T-helper 2 cell treated with Interferon-gamma antibody and Interleukin-4, amounts not matched to agents 5 μg/mL and 100 μg/mL, for 36 hours (primary cell): Measurements from ENCODE around the gene ADA.

ENCODE experiments used
- DNase-seq: peaks from one replicate; pipeline ENCODE4 v3.0.0; 2021; ENCODE audit warnings: low spot score
- H3K27ac Mint-ChIP-seq: one replicate; pipeline ENCODE4 v1.8.0; 2021; ENCODE audit warnings: mild to moderate bottlenecking, mixed read lengths
- H3K27me3 Mint-ChIP-seq: one replicate; pipeline ENCODE4 v1.8.0; 2021; ENCODE audit warnings: low read depth, mixed read lengths
- H3K36me3 Mint-ChIP-seq: one replicate; pipeline ENCODE4 v1.8.0; 2021; ENCODE audit warnings: low read depth, mixed read lengths
- H3K4me1 Mint-ChIP-seq: one replicate; pipeline ENCODE4 v1.8.0; 2021; ENCODE audit warnings: low read depth, mixed read lengths
- H3K4me3 Mint-ChIP-seq: one replicate; pipeline ENCODE4 v1.8.0; 2022; ENCODE audit warnings: mild to moderate bottlenecking, moderate library complexity, mixed read lengths
- H3K9me3 Mint-ChIP-seq: one replicate; pipeline ENCODE4 v1.8.0; 2021; ENCODE audit warnings: mixed read lengths

Gene ADA

DNA sequence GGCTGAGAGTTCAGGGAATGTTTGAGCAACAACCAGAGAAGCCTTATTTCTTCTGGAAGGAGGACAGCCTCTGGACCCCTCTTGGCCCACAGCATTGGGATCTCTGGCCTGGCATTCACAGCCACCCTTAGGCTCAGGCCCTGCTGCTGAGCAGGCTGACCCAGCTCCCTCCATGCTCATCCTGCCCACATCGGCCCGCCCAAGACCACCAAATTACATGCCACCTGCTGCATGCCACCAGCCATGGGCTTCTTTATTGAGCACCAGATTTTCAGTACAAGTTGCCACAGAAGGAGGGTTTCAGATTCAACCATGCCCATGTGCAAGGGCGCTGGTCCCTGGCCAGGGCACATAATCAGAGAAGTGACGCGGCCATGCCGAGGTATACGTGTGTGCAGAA lies 32.2 kb downstream of the ADA start:
- Mint-ChIP-seq H3K9me3 (no peaks in the 10 kb centered on the region), H3K27ac (no peak overlapping the region), H3K4me3 (no peak overlapping the region)

DNA sequence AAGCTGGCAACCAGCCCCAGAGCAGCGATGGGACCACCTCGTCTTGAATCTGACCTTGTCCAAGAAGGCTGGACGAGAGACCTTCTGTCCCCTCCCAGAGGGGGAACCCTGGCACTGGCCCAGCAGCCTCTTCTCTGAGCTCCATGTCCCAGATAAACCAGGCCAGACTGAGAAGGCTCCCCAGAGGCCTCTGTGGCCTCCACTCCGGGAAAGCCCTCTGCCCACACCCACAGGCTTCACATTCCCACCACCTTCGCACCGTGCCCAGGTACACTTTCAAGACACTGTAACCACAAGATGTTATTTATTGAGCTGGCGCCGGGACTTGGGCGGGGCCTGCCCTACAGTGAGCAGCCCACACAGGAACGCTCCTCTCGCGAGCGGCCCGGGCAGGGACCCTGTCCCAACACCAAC lies 33.2 kb downstream of the ADA start:
- peaks cover 24% of the 10 kb centered on the region for H3K4me1 Mint-ChIP-seq
- no peak for DNase-seq
- H3K9me3 Mint-ChIP-seq = no peaks in the 10 kb centered on the region
- no peaks in the 10 kb centered on the region for H3K27me3 Mint-ChIP-seq
- H3K4me3 Mint-ChIP-seq = no peak overlapping the region
- H3K36me3 Mint-ChIP-seq = peaks cover 71% of the 10 kb centered on the region
- H3K27ac Mint-ChIP-seq = peak overlapping the region; percentile 45

More for the DNA sequence above, 32.2 kb downstream of the ADA start:
- Mint-ChIP-seq H3K36me3 (peaks cover 74% of the 10 kb centered on the region), H3K4me1 (peaks cover 24% of the 10 kb centered on the region), H3K27me3 (no peaks in the 10 kb centered on the region)
- no peak for DNase-seq

DNA sequence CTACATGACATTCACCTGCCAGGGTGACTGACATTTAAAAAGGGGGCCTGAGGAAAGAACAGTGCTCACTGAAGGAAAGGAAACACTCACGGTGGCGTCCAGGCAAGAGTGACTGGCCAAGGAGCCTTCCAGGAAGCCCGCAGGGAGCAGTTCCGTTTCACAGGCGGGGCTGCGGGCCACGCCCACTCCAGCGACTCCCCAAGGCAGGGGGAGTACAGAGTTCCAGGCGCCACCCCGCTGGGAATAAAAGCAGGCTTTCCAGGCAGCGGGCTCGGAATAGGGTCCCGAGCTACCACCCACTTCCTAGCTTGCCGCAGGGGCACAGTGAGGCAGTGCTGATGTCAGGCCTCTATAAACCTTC lies 34.9 kb downstream of the ADA start:
- H3K9me3 Mint-ChIP-seq = no peaks in the 10 kb centered on the region
- no peak for DNase-seq
- no peak overlapping the region for H3K4me3 Mint-ChIP-seq
- peaks cover 27% of the 10 kb centered on the region for H3K4me1 Mint-ChIP-seq
- H3K27me3 Mint-ChIP-seq = no peaks in the 10 kb centered on the region
- peaks cover 54% of the 10 kb centered on the region for H3K36me3 Mint-ChIP-seq
- peak overlapping the region; percentile 77 for H3K27ac Mint-ChIP-seq

DNA sequence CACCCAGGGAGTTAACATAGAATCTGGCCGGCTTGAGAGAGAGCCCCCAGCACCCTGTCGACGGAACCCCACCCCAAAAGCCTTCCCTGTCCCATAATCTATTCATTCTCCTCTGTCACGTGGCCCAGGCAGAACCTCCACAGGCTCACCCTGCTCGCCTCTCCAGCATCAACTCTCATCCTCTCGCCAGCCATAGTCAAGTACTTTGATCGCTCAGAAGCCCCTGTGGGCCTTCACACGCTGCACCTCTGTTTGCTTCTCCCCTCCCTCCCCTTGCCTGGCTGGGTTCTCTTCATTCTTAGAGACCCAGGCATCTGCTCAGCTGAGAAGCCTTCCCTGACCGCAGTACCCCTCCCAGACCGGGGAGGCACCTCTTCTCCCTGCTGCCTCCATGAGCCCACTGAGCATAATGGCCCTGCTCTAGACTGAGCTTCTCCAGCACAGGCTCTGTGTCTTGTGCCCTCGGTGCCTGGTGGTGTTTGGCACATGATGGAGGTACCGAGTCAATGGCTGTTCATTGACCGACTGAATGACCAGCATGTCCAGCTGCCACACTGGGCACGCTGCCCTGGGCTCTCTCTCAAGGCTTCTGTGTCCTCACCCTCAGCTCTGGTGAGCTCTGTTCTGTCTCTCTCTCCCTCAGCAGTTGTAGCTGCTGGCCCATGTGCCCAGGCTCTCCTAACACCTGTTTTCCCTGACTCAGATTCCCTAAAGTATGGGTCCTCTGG lies 35.5 kb downstream of the ADA start:
- H3K27me3 Mint-ChIP-seq = no peaks in the 10 kb centered on the region
- DNase-seq = no peak
- no peak overlapping the region for H3K4me3 Mint-ChIP-seq
- peak overlapping the region; percentile 77 for H3K27ac Mint-ChIP-seq
- H3K4me1 Mint-ChIP-seq = peaks cover 28% of the 10 kb centered on the region
- H3K9me3 Mint-ChIP-seq = no peaks in the 10 kb centered on the region
- peaks cover 50% of the 10 kb centered on the region for H3K36me3 Mint-ChIP-seq

DNA sequence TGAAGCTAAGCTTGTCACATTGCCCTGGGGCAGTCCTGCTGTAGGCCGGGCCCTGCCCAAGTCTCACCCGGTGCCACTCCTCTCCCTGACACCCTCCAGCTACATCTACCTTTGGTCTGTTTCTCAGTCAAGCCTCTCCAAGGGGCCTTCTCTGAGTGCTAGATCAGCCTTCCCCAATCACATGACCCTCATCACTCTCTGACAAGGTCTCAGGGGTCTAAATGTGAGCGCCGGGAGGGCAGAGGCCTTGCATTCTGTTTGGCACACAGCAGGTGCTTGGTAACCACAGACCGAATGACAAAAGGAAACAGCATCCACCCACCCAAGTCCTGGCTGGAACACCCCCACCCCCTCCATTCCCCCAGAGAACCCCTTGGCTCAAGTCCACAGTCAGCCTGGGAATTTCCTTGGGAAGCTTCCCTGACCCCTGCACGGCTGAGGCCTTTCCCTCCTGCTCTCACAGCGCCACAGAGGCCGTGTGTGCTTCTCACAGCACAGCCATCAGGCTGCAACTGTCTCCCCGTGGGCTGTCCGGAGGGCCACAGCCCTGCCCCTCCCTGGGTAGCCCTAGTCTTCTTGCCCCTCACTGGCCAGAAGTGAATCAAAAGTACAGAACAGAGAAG lies 36.2 kb downstream of the ADA start:
- H3K4me1 Mint-ChIP-seq = peaks cover 34% of the 10 kb centered on the region
- no peak for DNase-seq
- H3K9me3 Mint-ChIP-seq = no peaks in the 10 kb centered on the region
- peaks cover 42% of the 10 kb centered on the region for H3K36me3 Mint-ChIP-seq
- H3K4me3 Mint-ChIP-seq = no peak overlapping the region
- H3K27ac Mint-ChIP-seq = peak overlapping the region; percentile 68
- no peaks in the 10 kb centered on the region for H3K27me3 Mint-ChIP-seq

DNA sequence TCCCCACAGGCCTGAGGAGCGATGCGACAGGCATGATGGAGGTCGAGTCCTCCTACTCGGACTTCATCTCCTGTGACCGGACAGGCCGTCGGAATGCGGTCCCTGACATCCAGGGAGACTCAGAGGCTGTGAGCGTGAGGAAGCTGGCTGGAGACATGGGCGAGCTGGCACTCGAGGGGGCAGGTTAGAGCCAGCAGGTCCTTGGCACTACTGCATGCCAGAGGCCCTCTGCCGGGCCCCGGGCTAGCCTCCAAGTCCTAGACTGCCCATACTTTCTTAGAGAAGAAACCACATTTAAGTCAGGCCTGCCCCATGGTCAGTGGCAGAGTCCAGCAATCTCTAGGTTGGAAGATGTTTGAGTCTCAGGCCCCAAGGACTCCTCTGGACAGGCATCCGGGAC lies 37.0 kb downstream of the ADA start:
- peak overlapping the region; percentile 68 for H3K27ac Mint-ChIP-seq
- peaks cover 39% of the 10 kb centered on the region for H3K4me1 Mint-ChIP-seq
- no peak overlapping the region for H3K4me3 Mint-ChIP-seq
- no peak for DNase-seq
- peaks cover 36% of the 10 kb centered on the region for H3K36me3 Mint-ChIP-seq
- no peaks in the 10 kb centered on the region for H3K27me3 Mint-ChIP-seq
- H3K9me3 Mint-ChIP-seq = no peaks in the 10 kb centered on the region

DNA sequence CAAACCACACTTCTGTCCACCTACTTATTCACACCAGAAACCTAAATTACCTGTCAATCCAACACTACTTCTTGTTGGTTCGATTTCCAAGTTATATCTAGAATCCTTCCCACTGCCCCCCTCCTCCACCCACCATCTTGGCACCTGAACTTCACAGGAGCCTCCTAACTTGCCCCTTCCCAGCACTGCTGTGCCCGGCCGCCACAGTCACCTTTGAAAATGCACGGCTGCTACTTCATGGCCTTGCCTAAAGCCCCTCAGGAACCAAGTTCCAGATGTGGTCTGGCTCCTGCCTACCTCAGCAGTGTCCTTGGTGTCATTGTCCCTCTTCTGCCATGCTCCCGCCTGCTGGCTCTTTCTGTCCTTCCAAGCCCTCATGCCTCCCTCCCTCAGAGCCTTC lies 37.9 kb downstream of the ADA start:
- Mint-ChIP-seq H3K4me1 (peaks cover 39% of the 10 kb centered on the region), H3K27me3 (no peaks in the 10 kb centered on the region), H3K4me3 (no peak overlapping the region), H3K27ac (no peak overlapping the region), H3K36me3 (peaks cover 29% of the 10 kb centered on the region), H3K9me3 (no peaks in the 10 kb centered on the region)
- no peak for DNase-seq

DNA sequence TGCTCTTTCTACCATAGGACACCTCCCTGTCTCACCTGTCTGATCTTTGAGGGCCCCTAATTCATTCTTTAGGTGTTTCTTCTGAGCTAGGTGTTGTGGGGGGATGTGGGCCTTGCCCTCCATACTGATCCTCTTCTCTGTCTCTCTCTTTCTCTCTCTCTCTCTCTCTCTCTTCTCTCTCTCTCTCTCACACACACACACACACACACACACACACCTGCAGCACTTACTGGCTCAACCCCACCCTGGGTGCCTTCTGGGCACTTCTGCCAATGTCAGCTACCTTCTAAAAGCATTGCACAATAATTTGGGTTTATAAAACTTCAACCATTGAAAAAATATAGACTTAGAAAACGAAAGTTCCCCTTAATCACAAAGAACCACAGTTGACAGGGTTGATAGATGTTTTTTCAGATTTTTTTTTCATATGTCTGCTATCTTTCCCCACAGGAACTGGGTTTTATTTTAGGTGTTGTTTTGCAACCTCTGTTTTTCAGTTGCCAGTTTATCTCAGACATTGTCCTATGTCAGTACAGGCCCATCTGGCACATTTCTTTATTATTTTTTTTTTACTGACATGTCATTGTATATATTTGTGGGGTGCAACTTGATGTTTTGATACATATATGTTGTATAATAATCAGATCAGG lies 41.1 kb downstream of the ADA start:
- H3K27ac Mint-ChIP-seq = peak overlapping the region; percentile 91
- no peak for DNase-seq
- no peaks in the 10 kb centered on the region for H3K27me3 Mint-ChIP-seq
- H3K4me3 Mint-ChIP-seq = peak overlapping the region; percentile 28
- H3K4me1 Mint-ChIP-seq = peaks cover 21% of the 10 kb centered on the region
- no peaks in the 10 kb centered on the region for H3K9me3 Mint-ChIP-seq
- peaks cover 14% of the 10 kb centered on the region for H3K36me3 Mint-ChIP-seq

DNA sequence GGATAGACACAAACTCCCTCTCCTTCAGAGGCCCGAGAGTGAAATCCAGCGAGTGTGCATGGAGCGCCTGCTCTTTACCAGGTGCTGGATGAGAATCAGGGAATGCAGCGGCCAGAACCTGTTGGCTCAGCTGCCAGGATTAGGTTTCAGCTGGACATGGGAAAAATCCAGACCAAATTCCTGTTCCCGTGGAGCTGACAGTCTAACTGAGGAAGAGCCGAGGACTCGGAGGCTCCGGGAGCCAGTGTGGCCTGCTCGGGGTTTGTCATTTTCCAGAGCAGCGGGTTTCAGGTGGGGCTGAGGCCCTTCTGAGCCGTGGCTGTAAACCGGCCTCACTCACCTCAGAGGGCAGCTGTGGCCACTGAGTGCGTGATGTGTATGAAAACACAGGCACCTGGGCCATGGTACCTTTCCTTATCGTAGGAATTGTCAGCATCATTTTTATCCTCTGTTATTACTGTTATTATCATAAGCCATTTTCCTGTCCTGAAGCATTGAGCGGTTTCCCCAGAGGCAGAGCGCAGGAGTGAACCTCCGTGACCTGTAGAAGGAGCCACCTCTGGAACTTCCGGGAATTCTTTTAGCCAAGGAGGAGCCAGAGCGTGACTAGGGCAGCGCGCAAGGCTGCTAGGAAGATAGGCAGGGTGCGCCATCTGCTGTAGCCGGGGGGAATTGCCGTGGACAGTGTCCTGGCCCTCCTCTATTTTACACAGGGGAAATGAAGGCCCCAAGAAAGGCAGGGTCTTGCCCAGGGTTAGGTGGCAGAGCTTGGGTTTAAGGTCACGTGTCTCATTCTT lies 41.8 kb downstream of the ADA start:
- Mint-ChIP-seq H3K27ac (peak overlapping the region; percentile 91), H3K27me3 (no peaks in the 10 kb centered on the region), H3K4me3 (peak overlapping the region; percentile 63), H3K9me3 (no peaks in the 10 kb centered on the region), H3K4me1 (peaks cover 15% of the 10 kb centered on the region), H3K36me3 (peaks cover 9% of the 10 kb centered on the region)
- DNase-seq = peak; percentile 69

DNA sequence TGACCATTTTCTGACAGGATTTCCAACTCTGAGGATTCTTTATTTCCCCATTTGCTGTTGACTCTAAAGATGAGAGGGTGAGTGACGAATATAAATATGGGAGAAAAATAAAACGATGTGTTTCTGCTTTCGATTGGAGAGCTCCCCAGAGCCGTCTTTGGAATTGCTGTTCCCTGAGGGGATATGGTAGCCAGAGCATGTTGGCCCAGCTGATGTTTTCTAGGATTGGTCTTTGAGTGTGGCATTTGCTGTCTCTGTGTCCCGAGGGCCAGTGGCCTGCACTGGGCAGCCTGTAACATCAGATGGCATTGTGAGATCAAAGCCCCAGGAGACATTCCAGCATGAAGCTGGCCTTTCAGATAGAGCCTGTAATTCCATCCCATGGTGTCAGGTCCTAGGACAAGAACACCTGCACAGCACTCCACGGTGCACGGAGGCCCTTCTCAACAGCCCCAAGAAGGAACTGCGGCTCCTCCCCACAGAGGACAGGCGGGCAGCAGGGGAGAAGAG lies 42.4 kb downstream of the ADA start:
- H3K36me3 Mint-ChIP-seq = peaks cover 5% of the 10 kb centered on the region
- no peak overlapping the region for H3K4me3 Mint-ChIP-seq
- DNase-seq = no peak
- no peaks in the 10 kb centered on the region for H3K9me3 Mint-ChIP-seq
- no peak overlapping the region for H3K27ac Mint-ChIP-seq
- H3K4me1 Mint-ChIP-seq = peaks cover 15% of the 10 kb centered on the region
- H3K27me3 Mint-ChIP-seq = no peaks in the 10 kb centered on the region

DNA sequence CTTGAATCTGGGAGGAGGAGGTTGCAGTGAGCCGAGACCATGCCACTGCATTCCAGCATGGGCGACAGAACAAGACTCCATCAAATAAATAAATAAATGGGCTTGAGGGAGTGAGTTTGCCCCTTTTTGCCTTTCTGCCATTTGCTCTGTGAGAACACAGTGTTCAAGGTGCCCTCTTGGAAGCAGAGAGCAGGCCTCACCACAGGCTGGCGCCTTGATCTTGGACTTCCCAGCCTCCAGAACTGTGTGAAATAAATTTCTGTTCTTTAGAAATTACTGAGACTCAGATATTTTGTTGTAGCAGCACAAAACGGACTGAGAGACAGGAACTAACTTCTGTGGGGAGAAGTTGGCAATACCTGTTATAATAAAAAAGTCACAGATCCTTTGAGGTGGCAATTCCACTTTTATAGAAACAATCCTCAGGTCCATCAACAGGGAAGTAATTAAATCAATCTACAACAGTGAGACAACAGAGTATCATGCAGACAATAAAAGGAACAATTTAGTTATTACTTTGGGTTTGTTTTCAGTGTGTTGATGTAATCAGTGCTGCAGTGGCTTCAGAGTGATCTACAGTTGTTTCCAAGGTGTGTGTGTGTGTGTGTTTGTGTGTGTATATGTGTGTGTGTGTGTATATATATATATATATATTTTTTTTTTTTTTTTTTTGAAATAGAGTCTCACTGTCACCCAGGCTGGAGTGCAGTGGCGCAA lies 44.6 kb downstream of the ADA start:
- H3K27ac Mint-ChIP-seq = no peak overlapping the region
- no peak overlapping the region for H3K4me3 Mint-ChIP-seq
- peaks cover 14% of the 10 kb centered on the region for H3K4me1 Mint-ChIP-seq
- DNase-seq = no peak
- no peaks in the 10 kb centered on the region for H3K9me3 Mint-ChIP-seq
- H3K36me3 Mint-ChIP-seq = no peaks in the 10 kb centered on the region
- no peaks in the 10 kb centered on the region for H3K27me3 Mint-ChIP-seq

DNA sequence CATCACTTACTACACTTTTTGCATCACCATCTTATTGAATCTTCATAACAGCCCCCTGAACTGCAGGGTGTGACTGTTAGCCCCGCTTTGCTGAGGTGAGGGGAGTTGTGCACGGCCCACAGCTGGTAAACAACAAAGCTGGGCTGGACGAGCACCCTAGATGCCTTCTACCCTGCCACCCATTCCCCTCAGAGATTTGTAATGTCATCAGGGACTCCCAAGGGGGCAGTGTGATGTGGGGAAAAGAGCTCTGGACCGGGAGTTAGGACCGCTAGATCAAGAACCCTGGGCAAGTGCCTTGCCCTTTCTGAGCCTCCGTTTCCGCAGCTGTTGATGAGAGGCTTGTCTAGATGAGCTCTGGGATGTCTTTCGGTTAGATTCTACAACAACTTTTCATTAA lies 48.2 kb downstream of the ADA start:
- Mint-ChIP-seq H3K36me3 (no peaks in the 10 kb centered on the region), H3K4me3 (no peak overlapping the region), H3K27ac (no peak overlapping the region), H3K4me1 (peaks cover 11% of the 10 kb centered on the region), H3K27me3 (no peaks in the 10 kb centered on the region), H3K9me3 (no peaks in the 10 kb centered on the region)
- DNase-seq = no peak

DNA sequence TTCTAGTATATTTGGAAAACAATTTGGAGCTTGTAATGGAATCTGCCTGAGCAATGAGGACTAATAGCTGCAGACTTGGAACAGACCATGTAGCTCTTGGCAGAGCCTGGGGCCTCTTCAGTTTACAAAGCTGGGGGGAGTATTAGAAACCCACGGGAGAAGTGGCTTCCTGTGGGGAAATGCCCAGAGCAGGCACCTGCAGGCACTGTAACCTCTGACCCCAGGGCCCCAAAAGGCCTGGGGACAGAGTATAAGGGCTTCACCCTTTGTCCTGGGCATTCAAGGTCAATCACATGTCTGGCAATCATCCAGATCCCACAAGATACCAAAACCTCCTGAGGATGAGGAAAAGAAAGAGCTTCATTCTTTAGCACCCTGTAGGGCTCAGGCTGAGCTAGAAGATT lies 49.7 kb downstream of the ADA start:
- Mint-ChIP-seq H3K27me3 (no peaks in the 10 kb centered on the region), H3K27ac (no peak overlapping the region), H3K4me1 (peaks cover 17% of the 10 kb centered on the region), H3K36me3 (no peaks in the 10 kb centered on the region), H3K4me3 (no peak overlapping the region), H3K9me3 (no peaks in the 10 kb centered on the region)
- no peak for DNase-seq
